SH-SY5Y (cell line): ENCODE data around the gene TRIM2.

Experiments used
- GATA2 ChIP-seq: IDR thresholded peaks from 2 replicates; pipeline ENCODE4 v1.6.1; 2011; ENCODE audit warnings: mild to moderate bottlenecking, low read depth, low read length
- GATA3 ChIP-seq: IDR thresholded peaks from 2 replicates; pipeline ENCODE4 v1.6.1; 2011; ENCODE audit warnings: low read depth, mild to moderate bottlenecking, low read length, moderate library complexity

GRCh38 chr4:153166716-153167501 lies 37.3 kb upstream of the TRIM2 start:
- TF ChIP-seq GATA2 (no peak), GATA3 (no peak)
